Measurements from ENCODE around the gene PPIL4.
"Not testable (repeated sequence)": the region's sequence is repeated elsewhere in the genome, so short reads cannot be mapped to it uniquely, and the experiment has no call there.

Gene PPIL4

GRCh38 chr6:149483334-149483725 is 62.5 kb downstream of the PPIL4 start:
- no peak for DNase-seq

- no peak for DNase-seq
These were observed 63.1 kb downstream of the PPIL4 start for GRCh38 chr6:149482545-149483333.

- peak; percentile 54 for DNase-seq
These were observed 65.2 kb downstream of the PPIL4 start for GRCh38 chr6:149480502-149481280.

- DNase-seq: no peak
These were observed 67.1 kb downstream of the PPIL4 start for GRCh38 chr6:149478631-149479314.

- no peak for DNase-seq
These were observed 68.3 kb downstream of the PPIL4 start for GRCh38 chr6:149477544-149477943.

GRCh38 chr6:149476789-149477455 is 68.9 kb downstream of the PPIL4 start:
- no peak for DNase-seq

- DNase-seq: no peak
These were observed 71.5 kb downstream of the PPIL4 start for GRCh38 chr6:149474108-149474935.

- DNase-seq: no peak
These were observed 72.5 kb downstream of the PPIL4 start for GRCh38 chr6:149473080-149474052.

GRCh38 chr6:149472241-149472640 is 73.6 kb downstream of the PPIL4 start:
- no peak for DNase-seq

- DNase-seq: no peak
These were observed 74.0 kb downstream of the PPIL4 start for GRCh38 chr6:149471801-149472200.

- DNase-seq: no peak
These were observed 74.9 kb downstream of the PPIL4 start for GRCh38 chr6:149470948-149471347.

- DNase-seq: no peak
These were observed 77.7 kb downstream of the PPIL4 start for GRCh38 chr6:149468179-149468578.

GRCh38 chr6:149467265-149467664 is 78.6 kb downstream of the PPIL4 start:
- no peak for DNase-seq

- no peak for DNase-seq
These were observed 81.4 kb downstream of the PPIL4 start for GRCh38 chr6:149464411-149464810.

- DNase-seq: no peak
These were observed 82.1 kb downstream of the PPIL4 start for GRCh38 chr6:149463781-149464180.

GRCh38 chr6:149462712-149463111 is 83.1 kb downstream of the PPIL4 start:
- not testable (repeated sequence) for DNase-seq

- no peak for DNase-seq
These were observed 84.2 kb downstream of the PPIL4 start for GRCh38 chr6:149461670-149462069.

- not testable (repeated sequence) for DNase-seq
These were observed 85.6 kb downstream of the PPIL4 start for GRCh38 chr6:149460249-149460648.

GRCh38 chr6:149459761-149460160 is 86.1 kb downstream of the PPIL4 start:
- DNase-seq: no peak

- DNase-seq: no peak
These were observed 87.0 kb downstream of the PPIL4 start for GRCh38 chr6:149458806-149459205.

GRCh38 chr6:149458196-149458595 is 87.6 kb downstream of the PPIL4 start:
- no peak for DNase-seq

All from activated CD4-positive, alpha-beta T cell treated with anti-CD3 and anti-CD28 coated beads for 48 hours (primary cell).